Measurements from ENCODE around the gene ZSCAN2.

GRCh38 chr15:84595660-84596059, 5.1 kb upstream of the ZSCAN2 start:
- TF ChIP-seq CTCF (conservative IDR thresholded peaks at IDR 0.05) (no peak), EZH2 (IDR thresholded peaks at IDR 0.05; ENCODE audit: low read depth) (no peak)
